HG02642 (cell line): Measurements from ENCODE around the gene PCSK5.

Source experiments
- ATAC-seq: cut with Tn5 transposase; IDR thresholded peaks from one replicate; pipeline ENCODE4 v1.9.1; 2021; ENCODE audit warnings: mild to moderate bottlenecking; ENCODE audit not compliant: unreplicated experiment, poor library complexity

The PCSK5 gene

GRCh38 chr9:76112151-76112550 lies 221.7 kb downstream of the PCSK5 start:
- ATAC-seq, result no peak

GRCh38 chr9:76114144-76114543 lies 223.7 kb downstream of the PCSK5 start:
- ATAC-seq, result no peak

GRCh38 chr9:76115396-76115795 lies 224.9 kb downstream of the PCSK5 start:
- ATAC-seq, result no peak

- ATAC-seq, result no peak
Observed at GRCh38 chr9:76115982-76116646, 225.6 kb downstream of the PCSK5 start.

GRCh38 chr9:76116913-76117312 lies 226.4 kb downstream of the PCSK5 start:
- no peak for ATAC-seq

- no peak for ATAC-seq
Observed at GRCh38 chr9:76127637-76128036, 237.2 kb downstream of the PCSK5 start.

GRCh38 chr9:76135902-76136301 lies 245.4 kb downstream of the PCSK5 start:
- no peak for ATAC-seq

DNA sequence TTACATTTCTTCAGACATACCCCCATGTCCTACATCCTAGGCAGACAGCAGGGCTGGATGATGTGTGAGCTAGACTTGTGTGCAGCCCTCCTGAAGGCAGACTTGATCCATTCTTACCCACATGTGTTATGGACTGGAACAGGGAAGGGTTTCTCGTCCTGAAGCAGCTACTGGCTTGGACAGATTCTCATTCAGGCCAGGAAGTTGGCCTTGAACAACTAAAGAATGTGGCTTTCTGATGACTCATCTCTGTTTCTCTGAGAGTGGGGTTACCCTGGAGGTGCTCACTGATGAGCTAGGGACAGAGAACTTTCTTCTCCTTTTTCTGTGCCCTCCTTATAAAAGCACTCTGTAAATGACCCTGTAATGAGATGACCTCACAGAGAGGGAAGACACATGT lies 246.5 kb downstream of the PCSK5 start:
- ATAC-seq, result no peak

DNA sequence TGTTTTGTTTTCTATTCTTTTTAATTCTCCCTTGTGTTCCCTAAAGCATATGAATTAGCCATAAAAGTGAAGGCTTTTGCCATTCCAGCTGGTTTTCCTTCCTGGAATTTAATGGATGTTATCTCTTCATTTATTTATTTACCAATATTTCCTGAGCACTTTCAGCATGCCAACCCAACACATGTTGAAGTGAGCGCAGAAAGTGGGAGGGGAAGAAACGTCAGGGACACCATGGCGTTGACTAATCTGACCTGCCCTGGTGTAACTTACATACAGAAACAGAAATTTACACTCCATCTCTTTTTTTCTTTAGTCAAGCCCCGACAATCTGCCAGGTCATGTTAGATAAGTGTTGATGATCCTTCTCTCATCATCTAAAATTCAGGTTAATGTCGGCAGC lies 247.5 kb downstream of the PCSK5 start:
- no peak for ATAC-seq

- ATAC-seq, result no peak
Observed at GRCh38 chr9:76138360-76138759, 247.9 kb downstream of the PCSK5 start.

GRCh38 chr9:76143834-76144233 lies 253.4 kb downstream of the PCSK5 start:
- ATAC-seq, result no peak

- no peak for ATAC-seq
Observed at GRCh38 chr9:76150013-76150412, 259.5 kb downstream of the PCSK5 start.

DNA sequence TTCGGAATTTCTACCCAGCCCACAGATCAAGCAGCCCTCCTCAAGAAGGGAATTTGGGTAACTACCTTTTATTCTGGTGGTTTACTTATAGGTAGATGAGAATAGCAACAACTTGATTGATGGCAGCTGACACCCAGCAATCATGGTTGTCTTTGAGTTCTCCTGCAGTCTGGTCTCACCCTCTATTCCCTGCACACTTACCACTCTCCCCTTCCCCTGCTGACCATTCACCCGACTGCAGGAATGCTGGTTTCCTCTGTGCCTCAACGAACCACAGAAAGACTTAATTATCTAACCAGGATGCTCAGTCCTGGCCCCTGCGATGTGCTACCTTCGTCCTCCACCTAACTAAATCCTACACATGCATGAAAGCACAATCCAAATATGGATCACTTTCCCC lies 260.8 kb downstream of the PCSK5 start:
- no peak for ATAC-seq

GRCh38 chr9:76153339-76153738 lies 262.9 kb downstream of the PCSK5 start:
- no peak for ATAC-seq

DNA sequence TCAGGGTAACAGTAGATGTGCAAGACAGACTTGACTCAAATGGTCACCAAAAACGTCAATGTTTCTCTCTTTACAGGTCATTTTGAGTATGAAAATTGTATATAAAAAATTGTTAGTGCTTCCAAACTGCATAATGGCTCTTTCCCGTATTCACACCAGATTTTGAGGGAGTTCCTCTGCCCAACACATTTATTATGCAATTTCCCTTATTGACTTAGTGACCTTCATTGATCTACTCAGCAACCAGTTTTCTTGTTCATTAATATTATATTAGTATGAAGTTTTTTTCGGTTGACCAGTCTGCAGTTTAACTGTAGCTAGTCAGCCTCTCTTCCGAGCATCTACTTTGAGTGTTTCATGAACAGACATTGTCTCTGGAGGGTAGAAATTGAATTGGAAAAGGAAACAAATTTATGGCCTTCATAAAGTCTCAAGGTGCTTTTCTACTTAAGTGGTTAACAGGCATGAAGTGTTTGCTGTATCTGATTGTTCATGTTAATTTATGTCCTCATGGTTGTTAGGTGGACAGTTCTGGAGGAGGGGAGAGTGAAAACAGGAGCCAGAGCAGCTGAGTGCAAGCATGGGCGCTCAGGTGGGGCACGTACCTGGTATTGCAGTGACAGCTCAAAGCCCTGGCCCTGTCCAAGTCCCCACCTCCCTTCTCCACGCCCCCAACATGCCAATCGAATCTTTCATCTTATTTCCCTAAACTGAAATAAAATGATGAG lies 263.6 kb downstream of the PCSK5 start:
- ATAC-seq, result no peak

GRCh38 chr9:76155361-76155760 lies 264.9 kb downstream of the PCSK5 start:
- ATAC-seq, result no peak

DNA sequence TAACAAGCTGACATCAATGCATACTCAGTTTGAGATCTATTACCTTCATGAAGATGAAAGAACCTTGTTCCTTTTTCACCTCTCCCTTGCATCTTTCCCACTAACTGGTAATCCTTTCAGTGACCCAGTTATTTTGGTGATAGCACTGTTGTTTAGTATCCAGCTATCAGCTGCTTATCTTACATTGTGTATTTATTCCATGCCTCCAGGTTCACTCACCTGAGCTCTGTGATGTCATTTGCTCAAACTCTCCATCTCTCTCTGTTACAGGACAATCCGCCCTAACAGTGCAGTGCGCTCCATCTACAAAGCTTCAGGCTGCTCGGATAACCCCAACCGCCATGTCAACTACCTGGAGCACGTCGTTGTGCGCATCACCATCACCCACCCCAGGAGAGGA lies 268.2 kb downstream of the PCSK5 start:
- ATAC-seq, result no peak

DNA sequence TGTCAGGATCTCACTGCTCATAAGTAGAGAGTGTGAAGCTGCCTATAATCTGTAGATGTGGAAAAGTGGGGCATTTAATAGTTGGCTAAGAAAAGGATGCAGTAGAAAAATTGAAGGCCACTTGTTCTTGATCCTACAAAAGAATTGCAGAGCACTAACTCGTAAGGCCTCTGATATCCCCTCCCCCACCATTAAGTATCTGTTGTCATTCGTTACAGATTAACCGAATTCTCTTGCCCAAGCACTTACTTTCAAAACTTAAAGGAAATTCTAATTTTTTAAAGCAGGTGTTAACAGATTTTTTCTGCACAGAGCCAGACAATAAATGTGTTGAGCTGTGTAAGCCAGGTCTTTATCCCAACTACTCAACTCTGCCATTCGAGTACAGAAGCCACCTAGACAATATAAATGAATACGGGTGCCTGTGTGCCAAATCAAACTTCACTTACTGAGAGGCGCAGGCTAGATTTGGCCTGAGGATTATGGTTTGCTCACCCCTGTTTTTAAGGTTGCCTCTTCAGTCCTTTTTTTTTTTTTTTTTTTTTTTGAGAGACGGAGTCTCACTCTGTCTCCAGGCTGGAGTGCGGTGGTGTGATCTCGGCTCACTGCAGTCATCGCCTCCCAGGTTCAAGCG lies 268.9 kb downstream of the PCSK5 start:
- no peak for ATAC-seq

GRCh38 chr9:76161106-76161505 lies 270.6 kb downstream of the PCSK5 start:
- no peak for ATAC-seq

DNA sequence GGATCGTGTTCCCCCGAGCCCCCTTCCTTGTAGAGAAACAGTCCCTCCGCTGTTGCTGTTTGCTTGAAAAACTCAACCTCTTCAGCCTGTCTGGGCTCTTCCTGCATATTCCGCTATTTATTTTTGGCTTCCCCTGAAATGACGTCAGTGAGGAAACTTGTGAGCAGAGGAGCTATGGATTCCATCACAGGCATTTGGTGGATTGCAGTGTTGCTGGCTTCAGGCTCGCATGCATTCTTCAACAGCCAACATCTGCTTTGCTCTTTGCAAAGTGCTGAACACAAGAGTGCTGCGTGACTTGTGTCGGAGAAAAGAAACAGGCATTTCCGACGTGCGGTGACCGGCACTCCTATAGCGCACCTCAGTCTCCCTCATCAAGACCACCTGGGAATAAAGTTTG lies 271.1 kb downstream of the PCSK5 start:
- ATAC-seq, result no peak

GRCh38 chr9:76162086-76162730 lies 271.7 kb downstream of the PCSK5 start:
- ATAC-seq, result no peak
